Endothelial cell of umbilical vein (primary cell): ENCODE results near the gene ZNF619. TPM values are rescaled to one million over a fixed set of nuclear protein-coding genes. Genes with fewer than 3 reads are reported as not detected.

Source experiments
- Bru-seq: library from RNA; stranded (reverse); fragments of 400-500 nt; gene quantifications from one replicate; lab custom pipeline; 2021; lab: Mats Ljungman, UMichigan
- BruChase-seq, 2 experiments: library from RNA; stranded (reverse); fragments of 400-500 nt; gene quantifications; one replicate each; lab custom pipeline; 2021; lab: Mats Ljungman, UMichigan
- BruUV-seq: library from RNA; stranded (reverse); fragments of 400-500 nt; replicated peaks from 2 replicates; lab custom pipeline; 2021; lab: Mats Ljungman, UMichigan
- CTCF ChIA-PET: fragments of 300-600, 350-600 bp; sonication (Branson Sonifier 250); formaldehyde crosslinking; loops from one replicate; lab custom pipeline; 2021; ENCODE audit warnings: antibody characterized with exemption, inconsistent platforms; lab: Charles Lee
- POLR2A ChIA-PET: fragments of 300-600, 350-600 bp; sonication (Branson Sonifier 250); formaldehyde crosslinking; loops from one replicate; lab custom pipeline; 2021; ENCODE audit warnings: antibody characterized with exemption, inconsistent platforms; lab: Charles Lee
- DNase-seq: peaks from one replicate; pipeline ENCODE4 v3.0.0-alpha.2; 2011; ENCODE audit warnings: low read depth, low spot score
- FAIRE-seq: peaks from 2 replicates; lab custom pipeline; 2011; peaks lifted over from hg19 to GRCh38; lab: Jason Lieb, UNC
- H2AFZ ChIP-seq: 2 replicates; pipeline ENCODE4 v1.6.0; 2012; ENCODE audit warnings: low read depth, low read length, control low read depth, inconsistent platforms
- H3K27ac ChIP-seq: 2 replicates; pipeline ENCODE4 v1.5.1; 2011; ENCODE audit warnings: low read depth, mild to moderate bottlenecking, control low read depth, low read length, moderate library complexity; ENCODE audit not compliant: insufficient read depth
- H3K27me3 ChIP-seq, 2 experiments: 2 replicates each; pipeline versions ENCODE4 v1.6.0 to v1.6.1; 2011; ENCODE audit warnings: low read length in 2 of 2, mixed read lengths in 1 of 2; ENCODE audit not compliant: control insufficient read depth in 2 of 2, insufficient read depth in 2 of 2
- H3K36me3 ChIP-seq, 2 experiments: 2 replicates in 1 of 2; 3 replicates in 1 of 2; pipeline ENCODE4 v1.5.1; 2011; ENCODE audit warnings: low read length in 2 of 2, mild to moderate bottlenecking in 1 of 2, moderate library complexity in 1 of 2; ENCODE audit not compliant: control insufficient read depth in 2 of 2, insufficient read depth in 2 of 2; ENCODE audit errors: extremely low read depth in 1 of 2
- H3K4me1 ChIP-seq: 3 replicates; pipeline ENCODE4 v1.5.1; 2011; ENCODE audit warnings: mild to moderate bottlenecking, low read length; ENCODE audit not compliant: control insufficient read depth, insufficient read depth; ENCODE audit errors: extremely low read depth
- H3K4me2 ChIP-seq: 2 replicates; pipeline ENCODE4 v1.6.1; 2011; ENCODE audit warnings: low read length, control low read depth, mixed read lengths; ENCODE audit not compliant: insufficient read depth
- H3K4me3 ChIP-seq, 3 experiments: fragments of 200-600 bp in 1 of 3; sonication (generic), shearing (Covaris generic) in 1 of 3; replicated peaks in 1 of 3; 2 replicates each; pipeline ENCODE4 v1.5.1; 2011 to 2016; ENCODE audit warnings: control low read depth in 3 of 3, low read length in 3 of 3, mild to moderate bottlenecking in 2 of 3, inconsistent platforms in 1 of 3, low read depth in 1 of 3, moderate library complexity in 1 of 3; ENCODE audit not compliant: insufficient read depth in 1 of 3
- H3K79me2 ChIP-seq: 2 replicates; pipeline ENCODE4 v1.6.0; 2012; ENCODE audit warnings: low read length, inconsistent platforms; ENCODE audit not compliant: control insufficient read depth, insufficient read depth
- H3K9ac ChIP-seq: replicated peaks from 2 replicates; pipeline ENCODE3; 2011; ENCODE audit warnings: low read length, control low read depth; ENCODE audit not compliant: insufficient read depth; ENCODE audit errors: extremely low read depth
- H3K9me1 ChIP-seq: replicated peaks from 3 replicates; pipeline ENCODE4 v1.6.0; 2011; ENCODE audit warnings: mild to moderate bottlenecking, low read length; ENCODE audit not compliant: control insufficient read depth, insufficient read depth; ENCODE audit errors: extremely low read depth
- H3K9me3 ChIP-seq: replicated peaks from 2 replicates; pipeline ENCODE4 v1.5.1; 2012; ENCODE audit warnings: low read length, inconsistent platforms; ENCODE audit not compliant: control insufficient read depth, insufficient read depth
- H4K20me1 ChIP-seq: replicated peaks from 2 replicates; pipeline ENCODE3; 2011; ENCODE audit warnings: mild to moderate bottlenecking, low read length; ENCODE audit not compliant: control insufficient read depth, insufficient read depth; ENCODE audit errors: extremely low read depth
- CTCF ChIP-seq, 2 donors: IDR thresholded peaks; 1 replicate in 1 of 2; 2 replicates in 1 of 2; pipeline ENCODE4 v1.5.1; 2011; ENCODE audit warnings: low read length in 2 of 2, mild to moderate bottlenecking in 2 of 2, moderate library complexity in 2 of 2, control low read depth in 1 of 2, inconsistent platforms in 1 of 2, low read depth in 1 of 2; ENCODE audit not compliant: insufficient read depth in 1 of 2; ENCODE audit errors: extremely low read depth in 1 of 2
- POLR2A ChIP-seq: IDR thresholded peaks from 2 replicates; pipeline ENCODE4 v1.6.1; 2012; ENCODE audit warnings: low read depth, mild to moderate bottlenecking, control low read depth, low read length
- POLR2AphosphoS5 ChIP-seq: IDR thresholded peaks from 2 replicates; pipeline ENCODE4 v1.6.1; 2012; ENCODE audit warnings: low read depth, mild to moderate bottlenecking, control low read depth, low read length, moderate library complexity; ENCODE audit not compliant: insufficient read depth
- dilution Hi-C: fragments of 300-500 bp; cut with MboI; formaldehyde crosslinking; loops from one replicate; pipeline ENCODE4 v1.15.0; 2019; ENCODE audit warnings: low sequenced_read_pairs; ENCODE audit not compliant: extremely low pct_ligation_motif_present
- intact Hi-C: fragments of 100-400 bp; cut with micrococcal nuclease; formaldehyde crosslinking; loops from one replicate; pipeline ENCODE4 v1.10.0; 2022
- long read RNA-seq: library from polyadenylated mRNA; stranded (forward); transcript quantifications from one replicate; pipeline ENCODE4 v2.0.0, GENCODE V29; 2021
- polyA minus RNA-seq, 3 experiments: library from RNA; depleted of rRNA, polyadenylated mRNA; stranded (reverse); fragments of >200 nt; gene quantifications; 1 replicate in 1 of 3; 2 replicates in 2 of 3; pipeline ENCODE4 v1.2.3, GENCODE V29; 2011
- polyA plus RNA-seq, 4 experiments: library from polyadenylated mRNA; depleted of rRNA in 3 of 4; stranded (reverse) in 3 of 4; unstranded in 1 of 4; fragments of >200 nt; gene quantifications; 2 replicates each; pipeline versions ENCODE4 v1.2.1 to v1.2.3, GENCODE V29; 2011 to 2012; ENCODE audit warnings: missing spikeins in 1 of 4
- total RNA-seq: library from RNA; stranded (reverse); gene quantifications from 2 replicates; pipeline ENCODE4 v1.2.3, GENCODE V29; 2021

Gene ZNF619
- total RNA-seq (4.4 and 7.2 TPM in 2 replicates), polyA plus RNA-seq (2.3 and 2.4 TPM in 2 replicates), polyA minus RNA-seq (6.9 and 7.3 TPM in 2 replicates), Bru-seq, nascent RNA (percentile 59 among the genes with signal in this experiment), BruChase-seq, experiment 1, labeled RNA remaining after a 6-hour chase (percentile 43 among the genes with signal in this experiment), BruChase-seq, experiment 2, labeled RNA remaining after a 2-hour chase (percentile 39 among the genes with signal in this experiment)
- polyA plus RNA-seq (2011; cell fraction: cytosol; rRNA removed) = 2.3 and 2.4 TPM in 2 replicates
- 4.1 and 5.3 TPM in 2 replicates for polyA plus RNA-seq (2011; cell fraction: nucleus; rRNA removed)
- 1.5 and 1.9 TPM in 2 replicates for polyA plus RNA-seq (2012)
- 1.9 TPM for polyA minus RNA-seq (2011; cell fraction: cytosol; rRNA and poly(A)+ RNA removed)
- 5.0 and 8.6 TPM in 2 replicates for polyA minus RNA-seq (2011; cell fraction: nucleus; rRNA and poly(A)+ RNA removed)
- long read RNA-seq, full-length matches to known transcripts = 1 of 4 reads
- long read RNA-seq, partial matches to known transcripts = 0 of 4 reads
- long read RNA-seq, other reads (novel, unspliced or antisense) = 3 of 4 reads

DNA sequence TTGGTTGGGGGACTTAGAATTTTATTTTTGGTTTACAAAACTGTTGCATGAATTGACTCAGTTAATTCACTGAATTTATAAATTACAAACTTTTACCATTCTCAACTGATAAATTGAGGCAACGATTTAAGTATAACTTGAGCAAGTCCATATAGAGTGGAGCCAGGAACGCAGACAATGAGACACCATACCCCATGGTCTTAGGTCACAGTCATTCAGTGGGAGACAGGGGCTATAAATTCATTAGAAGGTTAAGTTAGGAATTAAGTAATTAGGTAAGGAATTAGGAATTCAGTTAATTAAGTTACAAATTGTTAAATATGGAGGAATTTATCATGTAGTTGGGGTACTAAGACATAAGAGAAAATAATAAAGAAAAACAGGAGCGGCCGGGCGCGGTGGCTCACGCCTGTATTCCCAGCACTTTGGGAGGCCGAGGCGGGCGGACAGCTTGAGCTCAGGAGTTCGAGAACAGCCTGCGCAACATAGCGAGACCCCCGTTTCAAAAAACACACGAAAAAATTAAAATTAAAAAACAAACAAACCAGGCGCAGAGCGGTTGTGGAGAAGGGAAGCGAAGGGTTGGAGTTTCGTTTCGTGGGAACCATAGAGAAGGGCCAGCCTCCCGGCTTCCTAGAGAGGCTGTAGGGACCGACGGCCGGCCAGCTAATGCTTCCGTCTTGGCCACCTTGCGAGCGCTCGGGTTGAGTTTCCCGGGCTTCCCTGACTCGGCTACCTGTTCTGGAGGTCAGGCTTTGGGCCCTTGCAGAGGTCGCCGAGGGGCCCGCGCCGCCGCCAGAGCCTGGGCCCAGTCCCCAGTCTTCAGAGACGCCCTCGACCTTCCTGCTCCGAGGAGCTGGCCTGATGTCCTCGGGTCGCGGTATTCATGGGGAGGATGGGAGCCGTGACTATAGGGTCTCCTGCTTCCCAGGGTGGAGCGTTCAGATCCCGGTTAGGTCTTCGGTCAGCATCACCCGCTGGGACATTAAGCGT, at the start of gene ZNF619:
ZNF619 (plus strand) TSS at position 645 of the 993 bp plus-strand sequence. CDS start 858 bp downstream, outside the sequence.
- no peaks in the 10 kb centered on the region for H3K9me1 ChIP-seq
- no peaks in the 10 kb centered on the region for H3K36me3 ChIP-seq
- H3K4me2 ChIP-seq = peak within 1 kb of the TSS; percentile 90
- ChIA-PET CTCF (interaction anchor here (1.1 to 1.4 kb wide), 3 partner anchors 28 to 48 kb away, joined by 4 to 8 read pairs (median 5); partner anchors contain the start of genes ZNF620 and ZNF621), POLR2A (interaction anchor here (0.6 to 2.4 kb wide), 3 partner anchors 20 to 1621 kb away, joined by 3 to 8 read pairs (median 3); partner anchors contain the start of gene RPL14)
- H3K4me3 ChIP-seq = peak within 1 kb of the TSS; percentile 50 to 78 (median 71)
- H3K27me3 ChIP-seq = no peaks in the 10 kb centered on the region
- dilution Hi-C loops = no loop called here
- TSS peak; percentile 95 for BruUV-seq
- H3K27ac ChIP-seq = peak within 1 kb of the TSS; percentile 68
- H3K9me3 ChIP-seq = no peaks in the 10 kb centered on the region
- H4K20me1 ChIP-seq = no peaks in the 10 kb centered on the region
- TF ChIP-seq CTCF (IDR thresholded peaks at IDR 0.05; ENCODE audit: extremely low read depth in 1 of 2, insufficient read depth in 1 of 2, low read depth in 1 of 2, low read length in 2 of 2) (no peak), POLR2AphosphoS5 (peak; percentile 85), POLR2A (peak; percentile 84)
- DNase-seq = peak; percentile 77
- peak within 1 kb of the TSS; percentile 82 for H3K9ac ChIP-seq
- FAIRE-seq = peak; percentile 95
- H2AFZ ChIP-seq = peak within 1 kb of the TSS; percentile 93
- H3K79me2 ChIP-seq = no peaks in the 10 kb centered on the region
- H3K4me1 ChIP-seq = peaks cover 7% of the 10 kb centered on the region
- intact Hi-C loops = loop anchor here (1.0 kb wide), 3 partner anchors 23 to 48 kb away; partner anchors contain the start of gene ZNF621
